DND-41 (cell line): ENCODE data around the gene TST.
A peak's percentile ranks its signal among the peaks of the same experiment; 100 is the strongest.

Experiments
- ATAC-seq: fragments of 200-7000 bp; cut with Tn5 transposase; 3 replicates; pipeline ENCODE4 v1.9.1; 2021; ENCODE audit warnings: low read depth; ENCODE audit not compliant: insufficient read depth
- DNase-seq: peaks from one replicate; pipeline ENCODE4 v3.0.0-alpha.2; 2020
- H2AFZ ChIP-seq: 2 replicates; pipeline ENCODE4 v1.6.0; 2012; ENCODE audit warnings: low read depth, low read length
- H3K27ac ChIP-seq: 2 replicates; pipeline ENCODE4 v1.5.1; 2012; ENCODE audit warnings: low read length, inconsistent platforms
- H3K27me3 ChIP-seq: fragments of 200-600 bp; sonication (generic); 2 replicates; pipeline ENCODE4 v1.6.0; 2012; ENCODE audit warnings: low read length, mild to moderate bottlenecking, inconsistent platforms; ENCODE audit not compliant: insufficient read depth, poor library complexity
- H3K36me3 ChIP-seq: 2 replicates; pipeline ENCODE4 v1.5.1; 2012; ENCODE audit warnings: low read length, inconsistent platforms; ENCODE audit not compliant: insufficient read depth
- H3K4me1 ChIP-seq: 2 replicates; pipeline ENCODE4 v1.5.1; 2012; ENCODE audit warnings: mild to moderate bottlenecking, low read length; ENCODE audit not compliant: insufficient read depth
- H3K4me2 ChIP-seq: 2 replicates; pipeline ENCODE4 v1.6.0; 2012; ENCODE audit warnings: mild to moderate bottlenecking, moderate library complexity, low read length, inconsistent platforms; ENCODE audit not compliant: insufficient read depth
- H3K4me3 ChIP-seq, 2 experiments: fragments of 200-600 bp in 1 of 2; shearing (Covaris generic) in 1 of 2; 2 replicates each; pipeline ENCODE4 v1.5.1; 2012 to 2016; ENCODE audit warnings: inconsistent platforms in 2 of 2, low read length in 2 of 2, mild to moderate bottlenecking in 2 of 2, low read depth in 1 of 2, moderate library complexity in 1 of 2
- H3K79me2 ChIP-seq: 2 replicates; pipeline ENCODE4 v1.6.0; 2012; ENCODE audit warnings: low read length, inconsistent platforms; ENCODE audit not compliant: insufficient read depth
- H3K9ac ChIP-seq: 2 replicates; pipeline ENCODE4 v1.6.0; 2012; ENCODE audit warnings: low read depth, mild to moderate bottlenecking, inconsistent platforms, low read length, moderate library complexity
- H3K9me3 ChIP-seq: 2 replicates; pipeline ENCODE4 v1.5.1; 2012; ENCODE audit warnings: low read length, moderate library complexity, mild to moderate bottlenecking, inconsistent platforms; ENCODE audit not compliant: insufficient read depth, severe bottlenecking
- H4K20me1 ChIP-seq: 2 replicates; pipeline ENCODE4 v1.6.0; 2012; ENCODE audit warnings: low read length; ENCODE audit not compliant: insufficient read depth
- EZH2 ChIP-seq: IDR thresholded peaks from 3 replicates; pipeline ENCODE4 v1.6.1; 2012; ENCODE audit warnings: borderline replicate concordance, low read depth, mild to moderate bottlenecking, moderate library complexity, low read length, inconsistent platforms; ENCODE audit not compliant: severe bottlenecking
- TF ChIP-seq, protein P1 (sequence below): IDR thresholded peaks from 2 replicates; pipeline ENCODE4 v1.5.1; 2012; ENCODE audit warnings: borderline replicate concordance, low read length, moderate library complexity, mild to moderate bottlenecking; ENCODE audit not compliant: poor library complexity, severe bottlenecking; ENCODE audit errors: extremely low read depth

TST gene

DNA sequence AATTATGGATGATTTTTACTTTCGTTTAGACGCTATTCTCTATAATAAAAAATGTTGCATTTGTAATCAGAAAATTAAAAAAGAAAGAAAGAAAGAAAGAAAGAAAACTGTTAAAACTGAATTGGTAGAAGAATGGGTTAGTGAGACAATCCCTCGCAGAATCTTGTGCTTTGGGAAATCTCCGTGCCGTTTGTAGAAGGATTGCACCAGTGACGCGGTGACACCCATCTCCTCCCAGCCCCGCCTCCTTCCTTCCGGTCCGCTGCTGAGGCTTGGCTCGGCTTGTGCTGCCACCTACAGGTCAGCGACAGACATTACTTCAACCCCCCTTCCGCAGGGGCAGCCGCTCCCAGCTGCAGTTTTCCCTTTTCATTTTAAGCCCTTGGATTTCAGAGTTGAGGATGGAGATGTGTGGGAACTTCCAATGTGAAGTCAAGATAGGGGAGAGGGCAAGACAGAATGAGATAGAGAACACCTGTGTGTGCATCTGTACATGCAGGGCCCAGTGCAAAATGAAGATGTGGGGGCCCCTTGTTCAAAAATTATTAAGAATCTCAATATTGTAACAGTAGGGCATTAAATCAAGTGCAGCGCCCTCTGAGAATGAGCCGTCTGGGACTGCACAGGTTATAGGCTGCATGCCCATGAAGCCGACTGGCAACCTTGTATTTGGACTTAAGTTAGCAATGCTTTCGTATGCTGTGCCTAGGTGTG, 41.1 kb downstream of the TST start:
- Histone ChIP-seq H3K4me2 (peak overlapping the region; percentile 86), H3K4me1 (peaks cover 14% of the 10 kb centered on the region), H3K9ac (peak overlapping the region; percentile 51), H4K20me1 (no peaks in the 10 kb centered on the region), H2AFZ (peak overlapping the region; percentile 80), H3K9me3 (no peaks in the 10 kb centered on the region), H3K36me3 (no peaks in the 10 kb centered on the region), H3K27ac (peak overlapping the region; percentile 36), H3K4me3 (peak overlapping the region; percentile 20 to 59; a peak in 3 of 4 replicates), H3K27me3 (peaks cover 15% of the 10 kb centered on the region), H3K79me2 (no peaks in the 10 kb centered on the region)
- ATAC-seq (peak; percentile 89), DNase-seq (peak; percentile 90)
- TF ChIP-seq, protein P1, sequence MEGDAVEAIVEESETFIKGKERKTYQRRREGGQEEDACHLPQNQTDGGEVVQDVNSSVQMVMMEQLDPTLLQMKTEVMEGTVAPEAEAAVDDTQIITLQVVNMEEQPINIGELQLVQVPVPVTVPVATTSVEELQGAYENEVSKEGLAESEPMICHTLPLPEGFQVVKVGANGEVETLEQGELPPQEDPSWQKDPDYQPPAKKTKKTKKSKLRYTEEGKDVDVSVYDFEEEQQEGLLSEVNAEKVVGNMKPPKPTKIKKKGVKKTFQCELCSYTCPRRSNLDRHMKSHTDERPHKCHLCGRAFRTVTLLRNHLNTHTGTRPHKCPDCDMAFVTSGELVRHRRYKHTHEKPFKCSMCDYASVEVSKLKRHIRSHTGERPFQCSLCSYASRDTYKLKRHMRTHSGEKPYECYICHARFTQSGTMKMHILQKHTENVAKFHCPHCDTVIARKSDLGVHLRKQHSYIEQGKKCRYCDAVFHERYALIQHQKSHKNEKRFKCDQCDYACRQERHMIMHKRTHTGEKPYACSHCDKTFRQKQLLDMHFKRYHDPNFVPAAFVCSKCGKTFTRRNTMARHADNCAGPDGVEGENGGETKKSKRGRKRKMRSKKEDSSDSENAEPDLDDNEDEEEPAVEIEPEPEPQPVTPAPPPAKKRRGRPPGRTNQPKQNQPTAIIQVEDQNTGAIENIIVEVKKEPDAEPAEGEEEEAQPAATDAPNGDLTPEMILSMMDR: peak; percentile 99
- no peak for TF ChIP-seq EZH2

DNA sequence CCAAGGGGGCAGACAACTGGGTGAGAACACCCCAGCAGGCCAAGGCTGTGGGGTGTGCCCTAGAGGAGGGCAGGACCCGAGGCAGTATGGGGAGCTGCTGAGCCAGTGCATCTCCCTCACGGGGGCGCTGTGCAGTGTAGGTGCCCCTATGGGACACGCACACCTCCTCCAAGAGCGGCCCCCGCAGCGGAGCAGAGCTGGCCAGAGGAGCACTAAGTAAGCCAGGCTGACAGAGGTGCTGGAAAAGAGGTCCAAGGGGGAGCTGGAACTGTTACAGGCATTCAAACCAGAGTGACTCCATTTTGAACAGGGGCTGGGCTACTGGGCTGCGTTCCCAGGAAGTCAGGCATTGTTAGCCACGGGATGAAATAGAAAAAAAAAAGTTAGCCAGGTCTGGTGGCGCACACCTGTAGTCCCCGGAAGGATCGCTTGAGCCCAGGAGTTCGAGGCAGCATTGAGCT, 41.8 kb downstream of the TST start:
- Histone ChIP-seq H3K36me3 (no peaks in the 10 kb centered on the region), H3K4me2 (peak overlapping the region; percentile 86), H3K4me1 (peaks cover 14% of the 10 kb centered on the region), H3K79me2 (no peaks in the 10 kb centered on the region), H4K20me1 (no peaks in the 10 kb centered on the region), H3K27ac (peak overlapping the region; percentile 36), H3K4me3 (peak overlapping the region; percentile 20 to 59; a peak in 3 of 4 replicates), H3K9ac (peak overlapping the region; percentile 51), H3K27me3 (peaks cover 13% of the 10 kb centered on the region), H2AFZ (peak overlapping the region; percentile 80), H3K9me3 (no peaks in the 10 kb centered on the region)
- TF ChIP-seq EZH2: no peak
- TF ChIP-seq, protein P1: peak; percentile 66
- ATAC-seq (peak; percentile 80), DNase-seq (peak; percentile 61)

DNA sequence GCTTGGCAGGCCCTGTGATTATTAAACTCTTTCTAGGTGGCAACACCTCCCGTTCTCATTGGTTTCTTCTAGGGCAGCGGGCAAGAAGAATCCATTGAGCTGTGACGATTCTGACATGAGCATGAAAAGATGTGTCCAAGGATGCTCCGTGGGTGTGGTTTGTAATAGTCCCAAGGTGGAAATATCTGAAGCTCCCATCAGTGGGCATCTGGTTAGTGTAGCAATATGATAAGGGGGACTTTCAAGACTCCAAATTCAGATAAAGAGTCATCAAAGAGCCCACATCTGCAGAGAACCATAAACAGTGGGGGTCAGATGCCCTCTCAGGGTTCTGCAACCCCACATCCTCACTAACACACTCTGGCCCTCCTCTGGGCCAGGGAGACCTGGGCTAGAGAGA, 42.6 kb downstream of the TST start:
- no peak for TF ChIP-seq EZH2
- TF ChIP-seq, protein P1: no peak
- H3K27ac ChIP-seq: no peak overlapping the region
- no peak overlapping the region for H3K9ac ChIP-seq
- H2AFZ ChIP-seq: peak overlapping the region; percentile 80; the same call in 1 of the 2 replicates
- no peaks in the 10 kb centered on the region for H3K79me2 ChIP-seq
- DNase-seq: no peak
- no peak overlapping the region for H3K4me2 ChIP-seq
- H3K9me3 ChIP-seq: no peaks in the 10 kb centered on the region
- H3K36me3 ChIP-seq: no peaks in the 10 kb centered on the region
- H3K27me3 ChIP-seq: peaks cover 12% of the 10 kb centered on the region
- no peaks in the 10 kb centered on the region for H4K20me1 ChIP-seq
- no peak for ATAC-seq
- no peak overlapping the region for H3K4me3 ChIP-seq
- peaks cover 14% of the 10 kb centered on the region for H3K4me1 ChIP-seq
